Mesenchymal stem cell (in vitro differentiated cells and primary cell): ENCODE data around the gene HIVEP3.

ENCODE experiments used
- DNase-seq: peaks from one replicate; pipeline ENCODE4 v3.0.0-alpha.2; 2013
- H2AFZ ChIP-seq: one replicate; pipeline ENCODE4 v1.6.1; 2013; ENCODE audit warnings: low read depth, mild to moderate bottlenecking, control low read depth, inconsistent platforms, low read length, moderate library complexity
- H2AK5ac ChIP-seq: 2 replicates; pipeline ENCODE4 v1.6.1; 2013; ENCODE audit warnings: low read length, moderate library complexity, mild to moderate bottlenecking, inconsistent platforms; ENCODE audit not compliant: severe bottlenecking
- H2BK120ac ChIP-seq: one replicate; pipeline ENCODE4 v1.6.1; 2013; ENCODE audit warnings: low read depth, mild to moderate bottlenecking, inconsistent platforms, low read length, moderate library complexity
- H2BK12ac ChIP-seq, 2 experiments: one replicate each; pipeline ENCODE4 v1.6.1; 2013; ENCODE audit warnings: inconsistent platforms in 2 of 2, low read length in 2 of 2, mild to moderate bottlenecking in 2 of 2, moderate library complexity in 2 of 2, control low read depth in 1 of 2
- H2BK15ac ChIP-seq: one replicate; pipeline ENCODE4 v1.6.1; 2013; ENCODE audit warnings: mild to moderate bottlenecking, low read depth, inconsistent platforms; ENCODE audit not compliant: poor library complexity, severe bottlenecking
- H2BK5ac ChIP-seq: 2 replicates; pipeline ENCODE4 v1.6.1; 2013; ENCODE audit warnings: low read depth, mild to moderate bottlenecking, low read length, control low read depth, inconsistent platforms; ENCODE audit not compliant: poor library complexity, severe bottlenecking
- H3K14ac ChIP-seq, 2 experiments: one replicate each; pipeline ENCODE4 v1.6.1; 2013; ENCODE audit warnings: inconsistent platforms in 2 of 2, low read length in 2 of 2, control low read depth in 1 of 2, mild to moderate bottlenecking in 1 of 2, moderate library complexity in 1 of 2
- H3K18ac ChIP-seq, 2 experiments: one replicate each; pipeline ENCODE4 v1.6.1; 2013; ENCODE audit warnings: inconsistent platforms in 2 of 2, low read length in 2 of 2, control low read depth in 1 of 2, low read depth in 1 of 2, mild to moderate bottlenecking in 1 of 2
- H3K23ac ChIP-seq, 2 experiments: one replicate each; pipeline ENCODE4 v1.6.1; 2013; ENCODE audit warnings: inconsistent platforms in 2 of 2, low read length in 2 of 2, mild to moderate bottlenecking in 2 of 2, moderate library complexity in 2 of 2, control low read depth in 1 of 2
- H3K27ac ChIP-seq: 2 replicates; pipeline ENCODE4 v1.5.1; 2013; ENCODE audit warnings: mild to moderate bottlenecking, moderate library complexity, low read length, control low read depth, inconsistent platforms; ENCODE audit not compliant: poor library complexity, severe bottlenecking
- H3K27me3 ChIP-seq, 2 experiments: 2 replicates each; pipeline versions ENCODE4 v1.6.1 to v1.7.0; 2013; ENCODE audit warnings: low read length in 2 of 2, mild to moderate bottlenecking in 2 of 2, moderate library complexity in 2 of 2, control low read depth in 1 of 2, inconsistent platforms in 1 of 2; ENCODE audit not compliant: control insufficient read depth in 1 of 2, insufficient read depth in 1 of 2
- H3K36me3 ChIP-seq, 2 experiments: 2 replicates each; pipeline versions ENCODE4 v1.6.1 to v1.7.0; 2013; ENCODE audit warnings: low read length in 2 of 2, control low read depth in 1 of 2, inconsistent platforms in 1 of 2, low read depth in 1 of 2, mild to moderate bottlenecking in 1 of 2; ENCODE audit not compliant: insufficient read depth in 2 of 2, control insufficient read depth in 1 of 2
- H3K4ac ChIP-seq, 2 experiments: one replicate each; pipeline ENCODE4 v1.6.1; 2013; ENCODE audit warnings: inconsistent platforms in 2 of 2, low read length in 2 of 2, mild to moderate bottlenecking in 2 of 2, moderate library complexity in 2 of 2, control low read depth in 1 of 2, low read depth in 1 of 2
- H3K4me1 ChIP-seq: 2 replicates; pipeline ENCODE4 v1.6.1; 2013; ENCODE audit warnings: low read depth, low read length, control low read depth; ENCODE audit not compliant: control insufficient read depth, insufficient read depth
- H3K4me2 ChIP-seq: 2 replicates; pipeline ENCODE4 v1.6.1; 2013; ENCODE audit warnings: low read length, mild to moderate bottlenecking, inconsistent platforms; ENCODE audit not compliant: poor library complexity, severe bottlenecking
- H3K4me3 ChIP-seq, 2 experiments: 2 replicates each; pipeline versions ENCODE4 v1.5.1 to v1.7.0; 2013; ENCODE audit warnings: low read length in 2 of 2, mild to moderate bottlenecking in 2 of 2, control low read depth in 1 of 2, low read depth in 1 of 2; ENCODE audit not compliant: insufficient read depth in 1 of 2
- H3K79me1 ChIP-seq: replicated peaks from 2 replicates; pipeline ENCODE4 v1.6.1; 2013; ENCODE audit warnings: mild to moderate bottlenecking, control low read depth, low read length, inconsistent platforms; ENCODE audit not compliant: poor library complexity, severe bottlenecking
- H3K9ac ChIP-seq: 2 replicates; pipeline ENCODE4 v1.7.0; 2013; ENCODE audit warnings: mild to moderate bottlenecking, low read length, moderate library complexity
- H3K9me3 ChIP-seq: 2 replicates; pipeline ENCODE4 v1.7.0; 2013; ENCODE audit warnings: mild to moderate bottlenecking, low read length; ENCODE audit not compliant: control insufficient read depth
- H4K8ac ChIP-seq: one replicate; pipeline ENCODE4 v1.6.1; 2013; ENCODE audit warnings: inconsistent platforms, mild to moderate bottlenecking, low read length, moderate library complexity
- H4K91ac ChIP-seq: one replicate; pipeline ENCODE4 v1.6.1; 2013; ENCODE audit warnings: mild to moderate bottlenecking, low read length, inconsistent platforms
- WGBS: methylation state at CpG from one replicate; pipeline ENCODE4 v1.1.7; 2013; ENCODE audit warnings: mixed read lengths; 5-methylcytosine and 5-hydroxymethylcytosine counted together

HIVEP3 gene

GRCh38 chr1:41467673-41468072, 451.0 kb downstream of the HIVEP3 start:
- Histone ChIP-seq H3K18ac (no peak overlapping the region), H4K91ac (no peak overlapping the region), H2BK12ac (no peak overlapping the region), H2AFZ (no peak overlapping the region), H3K36me3 (no peaks in the 10 kb centered on the region), H2BK5ac (no peak overlapping the region), H4K8ac (no peak overlapping the region), H3K4ac (no peak overlapping the region), H2BK15ac (no peak overlapping the region), H3K27me3 (peaks cover 16 to 64% of the 10 kb centered on the region in 2 experiments), H2BK120ac (no peak overlapping the region), H3K79me1 (no peaks in the 10 kb centered on the region), H3K9me3 (no peaks in the 10 kb centered on the region), H3K4me3 (no peak overlapping the region), H3K23ac (no peak overlapping the region), H3K14ac (no peak overlapping the region), H3K4me1 (peaks cover 5% of the 10 kb centered on the region), H3K27ac (no peak overlapping the region), H3K9ac (no peak overlapping the region), H2AK5ac (no peak overlapping the region), H3K4me2 (no peak overlapping the region)
- 79% methylated on average over 3 of the region's 4 CpGs for WGBS
- no peak for DNase-seq

GRCh38 chr1:41466146-41466545, 452.6 kb downstream of the HIVEP3 start:
- no peak overlapping the region for H4K8ac ChIP-seq
- H2AK5ac ChIP-seq = no peak overlapping the region
- WGBS = 83% methylated on average over 5 of the region's 5 CpGs
- peak overlapping the region in 1 of 2 experiments; percentile 7 for H3K18ac ChIP-seq
- peak overlapping the region in 1 of 2 experiments; percentile 8 for H3K14ac ChIP-seq
- H3K4ac ChIP-seq = peak overlapping the region in 1 of 2 experiments; percentile 3
- H3K23ac ChIP-seq = no peak overlapping the region
- no peak overlapping the region for H2AFZ ChIP-seq
- H2BK15ac ChIP-seq = no peak overlapping the region
- no peaks in the 10 kb centered on the region for H3K36me3 ChIP-seq
- H2BK120ac ChIP-seq = no peak overlapping the region
- no peak overlapping the region for H3K27ac ChIP-seq
- no peak overlapping the region for H2BK12ac ChIP-seq
- no peak overlapping the region for H3K4me3 ChIP-seq
- H3K4me2 ChIP-seq = no peak overlapping the region
- no peaks in the 10 kb centered on the region for H3K79me1 ChIP-seq
- H3K4me1 ChIP-seq = peaks cover 5% of the 10 kb centered on the region
- no peak for DNase-seq
- H2BK5ac ChIP-seq = no peak overlapping the region
- H3K9ac ChIP-seq = no peak overlapping the region
- peak overlapping the region; percentile 56 for H4K91ac ChIP-seq
- H3K27me3 ChIP-seq = peaks cover 16 to 59% of the 10 kb centered on the region in 2 experiments
- H3K9me3 ChIP-seq = no peaks in the 10 kb centered on the region

- H3K23ac ChIP-seq = no peak overlapping the region
- H3K9me3 ChIP-seq = no peaks in the 10 kb centered on the region
- no peak overlapping the region for H3K4me3 ChIP-seq
- DNase-seq = no peak
- H2AK5ac ChIP-seq = no peak overlapping the region
- WGBS = 97% methylated on average over 1 of the region's 1 CpG
- H3K4me2 ChIP-seq = no peak overlapping the region
- H3K79me1 ChIP-seq = no peaks in the 10 kb centered on the region
- no peak overlapping the region for H2BK5ac ChIP-seq
- no peak overlapping the region for H3K9ac ChIP-seq
- H2AFZ ChIP-seq = no peak overlapping the region
- no peak overlapping the region for H3K27ac ChIP-seq
- no peak overlapping the region for H4K91ac ChIP-seq
- no peak overlapping the region for H3K4ac ChIP-seq
- no peaks in the 10 kb centered on the region for H3K36me3 ChIP-seq
- peaks cover 5% of the 10 kb centered on the region for H3K4me1 ChIP-seq
- H4K8ac ChIP-seq = no peak overlapping the region
- H3K18ac ChIP-seq = no peak overlapping the region
- H3K14ac ChIP-seq = no peak overlapping the region
- no peak overlapping the region for H2BK15ac ChIP-seq
- H2BK12ac ChIP-seq = no peak overlapping the region
- no peak overlapping the region for H2BK120ac ChIP-seq
- H3K27me3 ChIP-seq = peaks cover 16 to 57% of the 10 kb centered on the region in 2 experiments
These were observed 453.0 kb downstream of the HIVEP3 start for GRCh38 chr1:41465741-41466140.

- WGBS = 87% methylated on average over 7 of the region's 7 CpGs
These were observed 453.8 kb downstream of the HIVEP3 start for GRCh38 chr1:41464885-41465284.

More at GRCh38 chr1:41464885-41465284, 453.8 kb downstream of the HIVEP3 start:
- peaks cover 16 to 57% of the 10 kb centered on the region in 2 experiments for H3K27me3 ChIP-seq
- H3K14ac ChIP-seq = no peak overlapping the region
- H2BK120ac ChIP-seq = no peak overlapping the region
- no peak overlapping the region for H3K27ac ChIP-seq
- H2AFZ ChIP-seq = no peak overlapping the region
- no peak overlapping the region for H4K91ac ChIP-seq
- H2BK5ac ChIP-seq = no peak overlapping the region
- no peaks in the 10 kb centered on the region for H3K79me1 ChIP-seq
- peaks cover 5% of the 10 kb centered on the region for H3K4me1 ChIP-seq
- H3K36me3 ChIP-seq = no peaks in the 10 kb centered on the region
- no peak for DNase-seq
- no peak overlapping the region for H3K4me3 ChIP-seq
- no peak overlapping the region for H3K4ac ChIP-seq
- no peak overlapping the region for H2AK5ac ChIP-seq
- H3K9me3 ChIP-seq = no peaks in the 10 kb centered on the region
- H2BK12ac ChIP-seq = no peak overlapping the region
- no peak overlapping the region for H3K9ac ChIP-seq
- no peak overlapping the region for H3K18ac ChIP-seq
- no peak overlapping the region for H4K8ac ChIP-seq
- H3K23ac ChIP-seq = no peak overlapping the region
- H2BK15ac ChIP-seq = no peak overlapping the region
- H3K4me2 ChIP-seq = no peak overlapping the region
